GM21526 (cell line): Measurements from ENCODE around the gene CNPY2.
"Not testable (repeated sequence)": the region's sequence is repeated elsewhere in the genome, so short reads cannot be mapped to it uniquely, and the experiment has no call there.

Experiments used
- ATAC-seq: cut with Tn5 transposase; IDR thresholded peaks from one replicate; pipeline ENCODE4 v1.9.1; 2021; ENCODE audit warnings: moderate library complexity; ENCODE audit not compliant: unreplicated experiment, low FRiP score

CNPY2 gene

DNA sequence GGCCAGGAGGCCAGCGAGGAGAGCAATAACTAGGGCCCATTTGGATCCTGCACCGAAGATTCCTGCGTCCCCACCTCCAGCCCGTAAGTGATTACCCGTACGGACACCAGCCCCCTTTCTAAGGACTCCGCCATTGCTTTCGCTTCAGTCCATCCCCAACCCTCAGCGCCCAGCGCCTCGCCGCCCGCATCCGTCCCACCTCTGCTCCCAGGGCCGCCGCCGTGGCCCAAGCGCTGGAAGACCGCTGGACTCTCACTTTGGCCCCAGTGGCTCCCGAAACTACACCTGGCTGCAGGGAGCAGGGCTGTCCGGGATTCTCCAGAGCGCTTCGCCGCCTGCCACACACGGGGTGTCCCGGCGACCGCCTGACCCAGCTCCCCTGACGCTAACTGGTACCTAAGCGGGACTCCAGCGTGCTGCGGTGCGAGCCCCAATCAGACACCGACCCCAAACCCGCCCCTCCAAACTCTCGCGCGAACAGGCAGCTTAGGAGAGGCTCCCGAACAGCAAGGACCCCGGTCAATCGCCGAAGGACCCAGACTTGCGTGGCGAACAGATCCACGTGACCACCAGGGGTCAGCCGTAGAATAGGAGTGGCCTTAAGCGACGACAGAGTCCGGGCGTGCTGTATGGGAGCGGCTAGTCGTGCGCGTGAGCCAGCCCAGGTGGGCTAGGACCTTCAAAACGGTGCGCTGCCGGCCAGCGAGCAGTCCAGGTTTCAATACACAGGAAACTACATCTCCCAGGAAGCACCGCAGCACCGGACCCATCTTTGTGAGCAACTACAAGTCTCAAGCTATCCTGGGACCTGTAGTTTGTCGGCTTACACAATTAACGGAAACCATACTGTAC, at the start of gene CNPY2:
Gene CNPY2, minus strand, starts transcription at position 367 of the 852 bp plus-strand sequence. CDS start 771 bp downstream, outside the sequence.
- peak; percentile 88 for ATAC-seq

DNA sequence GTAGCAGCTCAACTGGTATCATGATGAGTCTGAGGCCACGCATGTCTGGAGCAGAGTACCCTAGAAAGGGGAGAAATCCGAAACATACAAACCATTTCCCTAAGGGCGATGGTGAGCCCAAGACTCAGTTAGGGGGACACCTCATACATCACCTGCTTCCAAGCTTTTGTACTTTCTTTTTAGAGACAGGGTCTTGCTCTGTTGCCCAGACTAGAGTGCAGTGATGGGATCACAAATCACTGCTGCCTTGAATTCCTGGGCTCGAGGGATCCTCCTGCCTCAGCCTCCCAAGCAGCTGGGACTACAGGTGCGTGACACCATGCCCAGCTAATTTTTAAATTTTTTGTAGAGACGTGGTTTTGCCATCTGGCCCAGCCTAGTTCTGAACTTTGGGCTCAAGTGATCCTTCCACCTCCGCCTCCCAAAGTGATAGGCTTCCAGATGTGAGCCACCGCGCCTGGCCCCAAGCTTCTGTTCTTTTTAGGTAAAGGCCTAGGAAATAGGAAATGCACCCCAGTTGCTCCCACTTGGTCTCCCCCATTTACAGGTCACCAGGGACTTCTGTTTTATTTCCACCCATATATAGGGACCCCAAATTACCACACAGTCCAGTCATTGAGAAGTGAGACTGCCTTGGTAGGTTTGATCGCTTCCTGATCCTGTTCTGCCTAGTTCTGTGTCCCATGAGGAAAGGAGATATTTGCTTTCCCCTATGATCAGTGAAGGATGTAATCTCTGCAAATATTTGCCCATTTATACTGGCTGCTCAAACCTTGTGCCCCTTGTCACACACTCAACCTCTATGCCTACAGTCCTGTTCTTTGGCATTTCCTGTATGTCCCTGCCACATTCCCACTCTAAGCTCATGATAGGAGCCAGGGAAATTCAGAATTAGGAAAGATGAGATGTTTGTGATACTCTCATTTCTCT, 46.6 kb upstream of the CNPY2 start, which contains the start of gene APOF:
Gene APOF, minus strand, starts transcription at position 728 of the 930 bp plus-strand sequence. Its CDS starts 112 bp downstream, at position 616.
- ATAC-seq: no peak

DNA sequence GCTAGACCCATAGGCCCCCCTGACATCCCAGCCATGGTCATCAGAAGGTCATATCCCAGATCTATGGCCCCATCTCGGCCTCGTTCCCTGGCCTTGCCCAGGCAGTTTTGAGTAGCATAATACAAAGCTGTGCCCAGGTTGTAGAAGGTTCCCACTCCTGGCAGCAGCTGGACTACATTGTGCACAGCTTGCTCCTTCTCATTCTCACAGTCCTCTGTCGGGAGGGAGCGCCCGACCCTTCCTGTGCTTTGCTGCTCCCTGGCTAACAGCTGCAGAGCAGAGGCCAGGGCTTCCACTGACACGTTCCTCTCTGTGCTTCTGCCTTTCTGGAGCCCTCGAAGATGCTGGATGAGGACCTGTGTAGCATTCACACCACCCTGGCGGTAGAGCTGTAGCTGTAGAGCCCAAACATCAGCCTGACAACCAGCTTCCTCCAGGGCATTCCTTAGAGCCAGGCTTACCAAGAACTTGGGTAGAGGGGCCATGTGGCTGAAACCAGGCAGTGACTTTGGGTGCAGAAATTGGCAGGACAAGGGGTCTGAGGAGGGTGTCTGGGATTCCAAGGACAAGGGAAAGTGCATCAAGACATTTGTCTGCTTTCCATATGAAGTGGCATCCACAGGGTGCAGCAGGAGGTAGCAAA, 45.8 kb upstream of the CNPY2 start:
- no peak for ATAC-seq

DNA sequence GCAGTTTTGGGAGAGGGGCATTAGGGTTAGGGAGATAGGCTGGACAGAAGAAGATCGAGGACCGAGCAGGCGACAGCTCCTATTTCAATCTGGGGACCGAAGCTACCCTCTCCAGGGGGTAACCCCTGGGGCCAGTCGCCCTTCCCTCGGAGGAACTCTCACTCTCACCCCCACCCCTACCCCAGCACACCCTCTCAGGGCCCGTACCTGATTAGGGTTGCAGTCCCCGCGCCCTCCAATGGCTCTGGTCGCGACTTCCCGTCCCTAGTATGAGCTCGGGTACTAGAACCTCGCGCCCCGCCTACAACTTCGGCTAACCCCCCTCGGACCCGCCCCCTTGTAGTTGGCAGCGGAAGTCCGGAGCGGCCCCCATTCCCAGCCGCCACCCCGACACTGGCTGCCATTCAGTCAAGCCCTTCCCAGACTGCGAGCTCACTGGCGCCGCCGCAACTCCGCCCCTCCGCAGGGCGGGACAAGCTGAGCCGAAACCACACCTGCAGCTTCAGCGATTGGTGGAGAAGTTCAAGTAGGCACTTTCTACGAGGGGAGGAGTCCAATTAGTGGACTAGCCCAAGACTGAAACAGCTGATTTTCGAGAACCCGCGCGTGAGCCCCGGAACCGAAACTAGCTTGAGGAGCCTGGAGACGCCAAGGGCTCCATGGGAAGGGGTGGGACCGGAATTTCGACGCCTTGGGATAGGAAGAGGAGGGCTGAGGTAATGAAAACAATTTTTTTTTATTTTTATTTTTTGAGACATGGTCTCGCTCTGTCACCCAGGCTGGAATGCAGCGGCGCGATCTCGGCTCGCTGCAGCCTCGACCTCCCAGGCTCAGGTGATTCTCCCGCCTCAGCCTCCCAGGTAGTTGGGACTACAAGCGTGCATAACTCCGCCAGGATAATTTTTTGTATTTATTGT, 44.3 kb upstream of the CNPY2 start, which contains the start of gene STAT2:
Gene STAT2, minus strand, starts transcription at position 257 of the 917 bp plus-strand sequence. CDS start 3,536 bp downstream, outside the sequence.
- peak; percentile 89 for ATAC-seq

DNA sequence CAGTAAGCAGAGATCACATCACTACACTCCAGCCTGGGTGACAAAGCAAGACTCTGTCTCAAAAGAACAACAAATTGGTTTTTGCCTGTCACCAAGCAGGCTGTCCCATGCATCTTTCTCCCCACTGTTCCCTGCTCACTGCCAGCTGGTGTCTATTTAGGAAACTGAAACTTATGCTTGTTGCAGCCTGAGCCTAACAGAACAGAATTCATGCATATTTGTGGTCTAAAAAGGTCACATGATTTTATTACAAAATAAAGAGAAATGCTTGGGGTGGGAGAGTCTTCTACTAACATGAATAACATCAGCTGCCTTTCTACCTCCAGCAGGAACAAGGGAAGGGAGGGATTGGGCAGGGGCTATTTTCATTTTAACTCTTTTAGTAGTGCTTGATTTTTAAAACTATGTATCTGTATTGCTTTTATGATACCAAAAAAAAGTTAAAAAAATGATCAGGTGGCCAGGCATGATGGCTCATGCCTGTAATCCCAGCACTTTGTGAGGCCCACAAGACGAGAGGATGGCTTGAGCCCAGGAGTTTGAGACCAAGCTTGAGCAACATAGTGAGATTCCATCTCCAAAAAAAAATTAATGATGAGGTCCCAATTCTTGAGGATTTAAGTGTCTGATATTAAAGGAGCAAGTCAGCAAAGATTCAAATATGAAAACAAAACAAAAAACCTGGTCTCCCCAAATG, 43.2 kb upstream of the CNPY2 start:
- no peak for ATAC-seq

DNA sequence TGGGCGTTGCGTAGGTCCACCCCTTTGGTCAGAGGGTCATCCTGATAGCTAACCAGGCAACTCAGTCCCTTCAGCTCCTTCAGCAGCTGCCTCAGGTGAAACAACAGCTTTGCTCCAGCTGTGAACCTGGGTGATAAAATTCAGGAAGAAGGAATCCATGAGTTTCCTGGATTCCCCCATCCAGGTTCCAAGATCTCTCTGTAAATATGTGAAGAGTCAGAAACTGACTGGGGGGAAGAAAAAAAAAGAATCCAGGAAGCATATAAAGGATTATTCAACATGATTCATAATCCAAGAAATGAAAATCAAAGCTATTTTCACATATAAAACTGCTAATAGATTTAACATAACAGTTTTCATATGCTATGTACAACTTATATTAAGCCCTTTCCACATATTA, 35.5 kb upstream of the CNPY2 start:
- no peak for ATAC-seq

DNA sequence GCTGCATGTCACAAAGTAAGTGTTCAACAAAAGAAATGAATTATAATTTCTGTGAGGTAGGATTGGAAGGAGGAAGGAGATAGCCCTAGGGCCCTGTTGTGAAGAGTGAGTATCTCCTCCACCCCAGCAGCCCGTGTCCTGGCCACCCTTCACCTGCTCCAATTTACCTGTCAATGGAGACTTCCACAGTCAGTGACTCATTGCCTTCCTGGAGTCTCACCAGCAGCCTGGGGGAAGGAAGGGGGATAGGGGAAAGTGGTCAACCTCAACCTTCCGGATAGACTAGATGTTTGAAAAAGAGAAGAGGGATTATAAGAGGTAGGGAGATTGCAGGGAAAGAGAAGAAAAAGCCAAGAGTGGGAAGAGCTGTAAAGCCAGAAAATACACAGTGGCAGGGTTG, 34.9 kb upstream of the CNPY2 start:
- no peak for ATAC-seq

DNA sequence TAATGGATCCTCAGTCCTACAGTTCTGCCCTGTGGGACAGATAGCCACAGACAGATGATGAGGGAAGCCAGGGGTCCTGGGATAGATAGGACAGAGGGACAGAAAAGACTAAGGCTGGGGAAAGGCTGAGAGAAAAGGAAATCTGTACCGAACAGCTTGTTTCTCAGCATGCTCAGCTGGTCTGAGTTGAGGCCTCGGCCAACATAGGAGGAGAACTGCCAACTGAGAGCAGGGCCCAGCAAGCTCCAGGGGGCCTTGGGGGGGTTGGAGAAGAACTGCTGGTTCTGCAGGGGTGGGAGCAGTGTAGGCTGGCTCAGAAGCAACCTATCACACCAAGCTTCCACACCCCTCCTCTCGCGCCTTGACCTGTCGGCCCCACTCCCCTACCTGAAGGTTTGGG, 33.0 kb upstream of the CNPY2 start:
- ATAC-seq: no peak

DNA sequence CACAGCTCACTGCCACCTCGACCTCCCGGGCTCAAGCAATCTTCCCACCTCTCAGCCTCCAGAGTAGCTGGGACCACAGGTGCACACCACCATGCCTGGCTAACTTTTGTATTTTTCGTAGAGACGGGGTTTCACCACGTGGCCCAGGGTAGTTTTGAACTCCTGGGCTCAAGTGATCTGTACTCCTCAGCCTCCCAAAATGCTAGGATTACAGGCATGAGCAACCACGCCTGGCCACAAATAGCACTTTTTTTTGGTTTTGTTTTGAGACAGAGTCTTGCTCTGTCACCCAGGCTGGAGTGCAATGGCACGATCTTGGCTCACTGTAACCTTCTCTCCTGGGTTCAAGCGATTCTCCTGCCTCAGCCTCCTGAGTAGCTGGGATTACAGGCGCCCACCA, 31.5 kb upstream of the CNPY2 start:
- not testable (repeated sequence) for ATAC-seq

DNA sequence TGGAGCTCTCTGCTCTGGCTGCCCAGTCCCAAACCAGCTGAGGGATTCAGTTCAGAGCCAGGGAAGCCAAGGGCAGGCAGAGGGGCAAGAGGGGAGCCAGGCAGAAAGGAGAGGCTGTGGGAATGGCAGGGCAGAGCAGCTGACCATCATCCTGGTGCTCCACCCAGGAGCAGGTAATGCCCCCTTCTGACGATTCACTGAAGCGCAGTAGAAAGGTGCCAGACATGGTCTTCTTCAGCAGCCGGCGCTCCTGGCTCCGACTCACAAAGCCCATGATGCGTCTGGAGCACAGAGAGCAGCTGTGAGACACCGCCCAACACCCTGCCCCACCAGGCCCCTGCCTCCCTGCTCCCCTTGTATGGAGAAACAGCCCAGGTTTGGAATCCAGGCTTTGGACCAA, 30.9 kb upstream of the CNPY2 start:
- ATAC-seq: no peak

DNA sequence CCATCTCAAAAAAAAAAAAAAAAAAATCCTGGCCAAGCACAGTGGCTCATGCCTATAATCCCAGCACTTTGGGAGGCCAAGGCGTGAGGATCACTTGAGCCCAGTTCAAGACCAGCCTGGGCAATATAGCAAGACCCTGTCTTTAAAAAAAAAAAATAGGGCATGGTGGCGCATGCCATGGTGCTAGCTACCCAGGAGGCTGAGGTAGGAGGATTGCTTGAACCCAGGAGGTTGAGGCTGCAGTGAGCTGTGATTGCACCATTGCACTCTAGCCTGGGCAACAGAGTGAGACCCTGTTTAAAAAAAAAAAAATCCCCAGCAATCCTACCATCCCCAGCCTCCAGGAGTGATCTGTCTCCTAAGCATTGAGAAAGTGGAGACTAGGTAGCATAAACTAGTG, 26.5 kb upstream of the CNPY2 start:
- ATAC-seq: not testable (repeated sequence)

DNA sequence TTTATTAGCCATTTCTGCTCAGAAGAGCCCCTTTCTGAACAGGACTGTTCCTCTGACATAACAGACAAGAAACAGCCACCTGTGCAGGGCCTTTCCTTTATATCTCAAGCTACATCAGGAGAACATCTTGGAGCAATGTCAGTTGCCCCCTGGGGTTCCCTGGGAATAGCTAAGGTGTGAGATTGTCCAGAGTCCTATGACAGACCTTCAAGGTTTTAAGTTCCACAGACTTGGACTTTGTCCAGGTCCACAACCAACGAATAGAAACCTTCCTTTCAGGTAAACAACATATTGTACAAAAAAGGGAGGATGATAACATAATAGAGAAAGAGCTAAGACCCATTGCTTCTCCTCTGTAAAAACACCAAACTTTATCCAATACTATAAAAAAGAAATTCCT, 25.8 kb upstream of the CNPY2 start:
- no peak for ATAC-seq

DNA sequence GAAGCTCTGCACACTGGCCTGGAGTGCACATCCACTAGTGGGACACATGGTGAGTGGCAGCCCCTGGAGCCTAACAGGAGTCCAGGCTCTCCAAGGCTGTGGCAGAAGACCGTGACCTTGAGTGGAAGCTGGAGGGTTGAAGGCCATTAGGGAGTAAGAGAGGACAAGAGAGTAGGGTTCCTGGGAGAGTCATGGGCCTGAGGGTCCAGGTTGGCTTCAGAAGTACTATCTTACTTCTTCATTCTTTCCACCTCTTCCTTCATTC, 23.3 kb upstream of the CNPY2 start:
- no peak for ATAC-seq

DNA sequence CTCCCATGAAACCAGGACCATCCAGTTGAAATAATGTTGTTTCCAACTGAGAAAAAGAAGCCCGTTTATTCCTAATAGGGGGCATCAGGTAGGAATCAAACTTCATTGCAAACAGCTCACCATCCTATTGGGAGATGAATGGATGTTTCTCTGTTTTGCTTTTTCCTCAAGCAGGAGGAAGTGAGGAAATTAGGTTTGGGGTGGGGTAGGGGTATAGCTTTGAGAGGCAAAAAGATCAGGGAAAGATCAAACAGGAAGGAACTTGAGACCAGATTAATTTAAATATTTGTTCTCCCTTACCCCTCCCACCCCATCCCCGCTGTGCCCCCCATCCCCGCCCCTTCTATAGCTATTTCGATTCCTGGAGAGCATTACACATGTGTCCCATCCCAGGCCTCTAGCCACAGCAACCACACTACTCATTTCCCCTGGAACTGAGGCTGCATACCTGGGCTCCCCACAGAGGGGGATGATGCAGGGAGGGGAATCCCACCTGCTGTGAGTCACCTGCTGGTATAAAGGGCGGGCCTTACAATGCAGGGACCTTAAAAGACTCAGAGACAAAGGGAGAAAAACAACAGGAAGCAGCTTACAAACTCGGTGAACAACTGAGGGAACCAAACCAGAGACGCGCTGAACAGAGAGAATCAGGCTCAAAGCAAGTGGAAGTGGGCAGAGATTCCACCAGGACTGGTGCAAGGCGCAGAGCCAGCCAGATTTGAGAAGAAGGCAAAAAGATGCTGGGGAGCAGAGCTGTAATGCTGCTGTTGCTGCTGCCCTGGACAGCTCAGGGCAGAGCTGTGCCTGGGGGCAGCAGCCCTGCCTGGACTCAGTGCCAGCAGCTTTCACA, 22.7 kb upstream of the CNPY2 start, which contains the start of gene IL23A:
Gene IL23A, plus strand, starts transcription at position 577 of the 850 bp plus-strand sequence. Its CDS starts 161 bp downstream, at position 738.
- ATAC-seq: no peak

DNA sequence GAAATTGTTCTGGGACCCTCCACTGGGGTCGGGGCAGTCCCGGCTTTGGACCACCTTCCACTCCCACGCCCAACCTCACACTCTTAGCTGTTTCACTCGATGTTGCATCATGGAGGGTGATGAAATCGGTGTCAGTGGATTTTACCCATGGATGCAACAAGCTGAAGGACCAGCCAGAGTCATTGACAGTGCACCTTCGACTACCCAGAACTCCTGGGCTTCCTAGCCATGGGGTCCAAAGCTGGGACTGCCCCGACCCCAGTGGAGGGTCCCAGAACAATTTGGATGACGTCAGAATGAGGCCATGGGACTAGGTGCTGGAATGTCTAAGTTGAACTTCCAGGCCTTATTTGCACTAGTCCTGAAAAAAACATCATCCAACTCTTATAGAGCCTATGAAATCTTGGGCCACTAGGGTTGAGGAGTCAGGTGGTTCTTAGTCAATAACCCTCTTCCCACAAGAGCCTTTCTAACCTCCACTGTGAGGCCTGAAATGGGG, 22.0 kb upstream of the CNPY2 start:
- ATAC-seq: no peak

DNA sequence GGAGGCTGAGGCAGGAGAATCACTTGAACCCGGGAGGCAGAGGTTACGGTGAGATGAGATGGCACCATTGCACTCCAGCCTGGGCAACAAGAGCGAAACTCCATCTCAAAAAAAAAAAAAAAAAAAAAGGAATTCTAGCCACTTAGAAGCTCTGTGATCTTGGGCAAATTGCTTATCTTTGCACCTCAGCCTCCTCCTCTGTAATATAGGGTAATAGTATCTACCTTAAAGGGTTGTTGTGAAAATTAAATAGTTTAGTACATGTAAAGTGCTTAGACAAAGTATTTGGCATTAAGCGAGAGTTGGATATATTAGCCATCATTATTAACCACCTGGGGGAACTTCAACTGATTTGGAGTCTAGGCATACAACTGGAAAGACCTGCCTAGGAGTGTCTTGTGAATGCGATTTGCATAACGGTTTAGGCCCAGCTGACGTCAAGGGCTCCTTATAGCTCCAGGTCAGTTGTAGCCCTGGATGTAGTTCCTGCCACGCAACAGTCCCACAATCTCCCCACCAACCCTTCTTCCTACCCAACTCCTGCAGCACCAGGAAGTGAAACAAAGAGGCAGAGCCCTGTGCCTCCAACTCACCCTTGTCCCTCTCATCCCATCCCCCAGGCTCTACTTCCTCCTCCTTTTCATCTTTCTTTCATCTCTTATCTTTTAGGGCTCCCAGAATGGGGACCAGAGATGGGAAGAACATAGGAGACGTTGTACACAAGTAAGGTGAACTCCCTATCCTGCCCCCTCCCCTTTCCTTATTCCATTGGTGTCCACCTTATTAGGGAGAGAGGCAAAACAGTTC, 20.8 kb upstream of the CNPY2 start:
- ATAC-seq: no peak

DNA sequence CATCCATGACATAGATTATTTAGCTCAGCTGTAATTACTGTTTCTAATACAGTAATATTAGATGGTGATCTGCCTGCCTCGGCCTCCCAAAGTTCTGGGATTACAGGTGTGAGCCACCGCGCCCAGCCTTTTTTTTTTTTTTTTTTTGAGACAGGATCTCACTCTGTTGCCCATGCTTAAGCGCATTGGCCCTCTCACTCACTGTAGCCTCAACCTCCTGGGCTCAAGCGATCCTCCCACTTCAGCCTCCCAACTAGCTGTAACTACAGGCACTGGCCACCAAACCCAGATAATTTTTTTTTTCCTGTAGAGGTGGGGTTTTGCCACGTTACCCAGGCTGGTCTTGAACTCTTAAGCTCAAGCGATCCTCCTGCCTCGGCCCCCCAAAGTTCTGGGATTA, 19.7 kb upstream of the CNPY2 start:
- ATAC-seq: not testable (repeated sequence)
